OCI-LY7 (cell line): ENCODE data around the gene GNB1L. TPM values are rescaled to one million over a fixed set of nuclear protein-coding genes. Genes with fewer than 3 reads are reported as not detected.

Experiments
- BruUV-seq: library from RNA; stranded (reverse); fragments of 400-500 nt; replicated peaks from 2 replicates; lab custom pipeline; 2021; lab: Mats Ljungman, UMichigan
- CTCF ChIA-PET: fragments of 300-600 bp; sonication (Branson Sonifier 250); formaldehyde crosslinking; loops from one replicate; lab custom pipeline; 2022; ENCODE audit warnings: antibody characterized with exemption; ENCODE audit not compliant: unreplicated experiment; lab: Charles Lee
- POLR2A ChIA-PET: fragments of 300-600 bp; sonication (Branson Sonifier 250); formaldehyde crosslinking; loops from one replicate; lab custom pipeline; 2022; ENCODE audit warnings: antibody characterized with exemption; lab: Charles Lee
- DNase-seq: peaks from one replicate; pipeline ENCODE4 v3.0.0-alpha.2; 2015; ENCODE audit warnings: low spot score
- H2AFZ ChIP-seq: fragments of 200-600 bp; sonication (generic), shearing (Covaris generic); 2 replicates; pipeline ENCODE4 v1.6.1; 2014; ENCODE audit warnings: mild to moderate bottlenecking, antibody characterized with exemption, low read length, moderate library complexity
- H3K27ac ChIP-seq: fragments of 200-600 bp; sonication (generic); 2 replicates; pipeline ENCODE4 v1.5.1; 2014; ENCODE audit warnings: mixed run types, low read depth, mild to moderate bottlenecking, moderate library complexity, low read length, inconsistent platforms; ENCODE audit not compliant: poor library complexity, severe bottlenecking
- H3K36me3 ChIP-seq: fragments of 200-600 bp; sonication (generic); 2 replicates; pipeline ENCODE4 v1.6.1; 2014; ENCODE audit warnings: mild to moderate bottlenecking, antibody characterized with exemption, low read length, moderate library complexity, mixed read lengths; ENCODE audit not compliant: insufficient read depth
- H3K4me1 ChIP-seq: fragments of 200-600 bp; sonication (generic); 2 replicates; pipeline ENCODE4 v1.5.1; 2014; ENCODE audit warnings: mild to moderate bottlenecking, low read length; ENCODE audit not compliant: insufficient read depth, poor library complexity, severe bottlenecking
- H3K4me2 ChIP-seq: fragments of 200-600 bp; sonication (generic); 2 replicates; pipeline ENCODE4 v1.6.1; 2014; ENCODE audit warnings: mild to moderate bottlenecking, low read length
- H3K4me3 ChIP-seq: fragments of 200-600 bp; sonication (generic); 2 replicates; pipeline ENCODE4 v1.5.1; 2014; ENCODE audit warnings: mild to moderate bottlenecking, low read depth, low read length; ENCODE audit not compliant: poor library complexity, severe bottlenecking
- H3K79me2 ChIP-seq: fragments of 200-600 bp; sonication (generic); 2 replicates; pipeline ENCODE4 v1.6.1; 2016; ENCODE audit warnings: low read depth, mild to moderate bottlenecking, low read length, moderate library complexity, mixed read lengths; ENCODE audit not compliant: insufficient read depth
- H3K9me2 ChIP-seq: fragments of 200-600 bp; sonication (generic); 2 replicates; pipeline ENCODE4 v1.6.1; 2016; ENCODE audit warnings: mild to moderate bottlenecking, low read length, mixed read lengths; ENCODE audit not compliant: insufficient read depth
- H3K9me3 ChIP-seq: fragments of 200-600 bp; sonication (generic); 2 replicates; pipeline ENCODE4 v1.6.1; 2014; ENCODE audit warnings: mild to moderate bottlenecking, mixed run types, low read length, mixed read lengths
- H4K20me1 ChIP-seq: fragments of 200-600 bp; sonication (generic); 2 replicates; pipeline ENCODE4 v1.6.1; 2014; ENCODE audit warnings: mild to moderate bottlenecking, antibody characterized with exemption, low read length, moderate library complexity, mixed read lengths; ENCODE audit not compliant: insufficient read depth
- EZH2phosphoT487 ChIP-seq: fragments of 200-600 bp; sonication (generic); IDR thresholded peaks from 2 replicates; pipeline ENCODE4 v1.6.1; 2018; ENCODE audit warnings: low read depth, borderline replicate concordance, mild to moderate bottlenecking, mixed run types, antibody characterized with exemption, low read length, moderate library complexity, mixed read lengths
- intact Hi-C: fragments of 100-400 bp; cut with micrococcal nuclease; formaldehyde crosslinking; loops from one replicate; pipeline ENCODE4 v1.10.0; 2022; ENCODE audit not compliant: unreplicated experiment
- total RNA-seq, 2 experiments: library from RNA; depleted of rRNA in 1 of 2; stranded (reverse); fragments of >200 nt in 1 of 2; shearing (Covaris generic) in 1 of 2; gene quantifications; 2 replicates each; pipeline ENCODE4 v1.2.3, GENCODE V29; 2014 to 2022
- TF ChIP-seq, protein P1 (sequence below): fragments of 200-600 bp; sonication (generic); conservative IDR thresholded peaks from 2 replicates; pipeline ENCODE4 v1.5.1; 2014; ENCODE audit warnings: mild to moderate bottlenecking, antibody characterized with exemption, low read length, moderate library complexity, mixed read lengths

GNB1L gene
- total RNA-seq, 2 experiments from 2014 or later: 13.1 to 26.7 TPM

DNA sequence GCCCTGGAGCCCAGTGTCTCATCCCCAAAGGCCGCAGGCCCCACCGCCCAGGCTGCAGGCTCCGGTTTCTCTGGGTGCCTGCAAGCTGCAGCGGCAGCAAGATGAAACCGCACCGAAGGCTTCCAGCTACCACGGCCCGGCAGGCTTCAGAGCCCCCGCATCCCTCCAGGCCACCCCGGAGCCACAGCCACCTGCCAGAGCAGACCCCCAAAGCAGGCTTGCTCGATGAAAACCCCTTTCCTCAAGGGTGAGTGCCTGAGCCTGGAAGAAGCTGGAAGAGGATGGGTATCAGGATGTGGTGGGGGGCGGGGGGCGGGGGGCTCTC, 24.5 kb upstream of the GNB1L start:
- no TSS peak for BruUV-seq
- H3K9me3 ChIP-seq: no peaks in the 10 kb centered on the region
- no peak overlapping the region for H2AFZ ChIP-seq
- no peaks in the 10 kb centered on the region for H4K20me1 ChIP-seq
- H3K27ac ChIP-seq: no peak overlapping the region
- ChIA-PET POLR2A (no interaction called here), CTCF (no interaction called here)
- no peaks in the 10 kb centered on the region for H3K36me3 ChIP-seq
- H3K4me2 ChIP-seq: no peak overlapping the region
- no peak overlapping the region for H3K4me3 ChIP-seq
- TF ChIP-seq EZH2phosphoT487: no peak
- intact Hi-C loops: no loop called here
- peaks cover 4% of the 10 kb centered on the region for H3K4me1 ChIP-seq
- no peaks in the 10 kb centered on the region for H3K79me2 ChIP-seq
- no peak for DNase-seq
- no peaks in the 10 kb centered on the region for H3K9me2 ChIP-seq

- H3K4me1 ChIP-seq: peaks cover 8% of the 10 kb centered on the region
- no peak for DNase-seq
- no peak overlapping the region for H3K27ac ChIP-seq
- H3K36me3 ChIP-seq: no peaks in the 10 kb centered on the region
- BruUV-seq: no TSS peak
- no peak overlapping the region for H3K4me3 ChIP-seq
- H3K9me2 ChIP-seq: no peaks in the 10 kb centered on the region
- H3K9me3 ChIP-seq: no peaks in the 10 kb centered on the region
- POLR2A ChIA-PET: no interaction called here
- TF ChIP-seq, protein P1, sequence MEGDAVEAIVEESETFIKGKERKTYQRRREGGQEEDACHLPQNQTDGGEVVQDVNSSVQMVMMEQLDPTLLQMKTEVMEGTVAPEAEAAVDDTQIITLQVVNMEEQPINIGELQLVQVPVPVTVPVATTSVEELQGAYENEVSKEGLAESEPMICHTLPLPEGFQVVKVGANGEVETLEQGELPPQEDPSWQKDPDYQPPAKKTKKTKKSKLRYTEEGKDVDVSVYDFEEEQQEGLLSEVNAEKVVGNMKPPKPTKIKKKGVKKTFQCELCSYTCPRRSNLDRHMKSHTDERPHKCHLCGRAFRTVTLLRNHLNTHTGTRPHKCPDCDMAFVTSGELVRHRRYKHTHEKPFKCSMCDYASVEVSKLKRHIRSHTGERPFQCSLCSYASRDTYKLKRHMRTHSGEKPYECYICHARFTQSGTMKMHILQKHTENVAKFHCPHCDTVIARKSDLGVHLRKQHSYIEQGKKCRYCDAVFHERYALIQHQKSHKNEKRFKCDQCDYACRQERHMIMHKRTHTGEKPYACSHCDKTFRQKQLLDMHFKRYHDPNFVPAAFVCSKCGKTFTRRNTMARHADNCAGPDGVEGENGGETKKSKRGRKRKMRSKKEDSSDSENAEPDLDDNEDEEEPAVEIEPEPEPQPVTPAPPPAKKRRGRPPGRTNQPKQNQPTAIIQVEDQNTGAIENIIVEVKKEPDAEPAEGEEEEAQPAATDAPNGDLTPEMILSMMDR: no peak
- no peak for TF ChIP-seq EZH2phosphoT487
- H3K79me2 ChIP-seq: no peaks in the 10 kb centered on the region
- H3K4me2 ChIP-seq: no peak overlapping the region
- intact Hi-C loops: no loop called here
- no peak overlapping the region for H2AFZ ChIP-seq
- H4K20me1 ChIP-seq: no peaks in the 10 kb centered on the region
- CTCF ChIA-PET: no interaction called here
Measured at GRCh38 chr22:19878461-19879245, 24.0 kb upstream of the GNB1L start.

- no peak for DNase-seq
- Histone ChIP-seq H3K36me3 (no peaks in the 10 kb centered on the region), H3K4me1 (peaks cover 11% of the 10 kb centered on the region), H3K27ac (no peak overlapping the region), H3K79me2 (no peaks in the 10 kb centered on the region), H2AFZ (no peak overlapping the region), H3K4me2 (no peak overlapping the region), H3K4me3 (no peak overlapping the region), H3K9me3 (no peaks in the 10 kb centered on the region), H4K20me1 (no peaks in the 10 kb centered on the region), H3K9me2 (no peaks in the 10 kb centered on the region)
- intact Hi-C loops: no loop called here
- BruUV-seq: no TSS peak
- ChIA-PET CTCF (no interaction called here), POLR2A (no interaction called here)
- TF ChIP-seq, protein P1: no peak
- TF ChIP-seq EZH2phosphoT487: no peak
Measured at GRCh38 chr22:19877626-19878339, 23.1 kb upstream of the GNB1L start.
